GM13977 (cell line): Measurements from ENCODE around the gene DDX10.

Source experiments
- DNase-seq: peaks from one replicate; pipeline ENCODE4 v3.0.0; 2012; ENCODE audit warnings: low spot score
- in situ Hi-C: fragments of 300-500 bp; cut with MboI; formaldehyde crosslinking; loops from one replicate; pipeline ENCODE4 v1.12.0; 2022; ENCODE audit warnings: low sequenced_read_pairs, low pct_unique_long_range_greater_than_20kb, mixed read lengths, inconsistent platforms; ENCODE audit not compliant: unreplicated experiment
- TF ChIP-seq, protein P1 (sequence below): IDR thresholded peaks from 2 replicates; pipeline ENCODE4 v1.5.1; 2012; ENCODE audit warnings: mild to moderate bottlenecking, control low read depth; ENCODE audit not compliant: insufficient read depth; ENCODE audit errors: extremely low read depth, missing control alignments

DDX10 gene

DNA sequence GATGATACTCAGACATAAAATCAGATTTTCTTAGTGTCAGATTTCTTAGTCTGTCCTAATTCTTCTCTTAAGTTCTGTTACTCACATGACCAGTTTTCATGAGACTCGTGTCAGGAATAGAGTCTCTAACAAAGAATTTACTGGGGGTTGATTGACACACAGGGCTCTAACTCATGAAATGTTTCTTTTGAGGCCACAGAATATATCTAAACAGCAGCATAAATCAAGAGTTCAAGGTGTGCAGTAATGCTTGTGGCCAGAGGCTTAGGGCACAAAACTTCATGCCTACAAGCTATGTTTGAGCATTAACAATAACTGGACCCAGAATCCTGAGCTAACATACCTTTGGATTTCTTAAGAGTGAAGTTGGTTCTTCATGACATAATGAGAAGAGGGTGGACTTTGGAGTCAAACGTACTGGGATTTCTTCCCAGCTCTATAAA is 237.2 kb downstream of the DDX10 start:
- DNase-seq = no peak
- in situ Hi-C loops = no loop called here
- TF ChIP-seq, protein P1, sequence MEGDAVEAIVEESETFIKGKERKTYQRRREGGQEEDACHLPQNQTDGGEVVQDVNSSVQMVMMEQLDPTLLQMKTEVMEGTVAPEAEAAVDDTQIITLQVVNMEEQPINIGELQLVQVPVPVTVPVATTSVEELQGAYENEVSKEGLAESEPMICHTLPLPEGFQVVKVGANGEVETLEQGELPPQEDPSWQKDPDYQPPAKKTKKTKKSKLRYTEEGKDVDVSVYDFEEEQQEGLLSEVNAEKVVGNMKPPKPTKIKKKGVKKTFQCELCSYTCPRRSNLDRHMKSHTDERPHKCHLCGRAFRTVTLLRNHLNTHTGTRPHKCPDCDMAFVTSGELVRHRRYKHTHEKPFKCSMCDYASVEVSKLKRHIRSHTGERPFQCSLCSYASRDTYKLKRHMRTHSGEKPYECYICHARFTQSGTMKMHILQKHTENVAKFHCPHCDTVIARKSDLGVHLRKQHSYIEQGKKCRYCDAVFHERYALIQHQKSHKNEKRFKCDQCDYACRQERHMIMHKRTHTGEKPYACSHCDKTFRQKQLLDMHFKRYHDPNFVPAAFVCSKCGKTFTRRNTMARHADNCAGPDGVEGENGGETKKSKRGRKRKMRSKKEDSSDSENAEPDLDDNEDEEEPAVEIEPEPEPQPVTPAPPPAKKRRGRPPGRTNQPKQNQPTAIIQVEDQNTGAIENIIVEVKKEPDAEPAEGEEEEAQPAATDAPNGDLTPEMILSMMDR = no peak

DNA sequence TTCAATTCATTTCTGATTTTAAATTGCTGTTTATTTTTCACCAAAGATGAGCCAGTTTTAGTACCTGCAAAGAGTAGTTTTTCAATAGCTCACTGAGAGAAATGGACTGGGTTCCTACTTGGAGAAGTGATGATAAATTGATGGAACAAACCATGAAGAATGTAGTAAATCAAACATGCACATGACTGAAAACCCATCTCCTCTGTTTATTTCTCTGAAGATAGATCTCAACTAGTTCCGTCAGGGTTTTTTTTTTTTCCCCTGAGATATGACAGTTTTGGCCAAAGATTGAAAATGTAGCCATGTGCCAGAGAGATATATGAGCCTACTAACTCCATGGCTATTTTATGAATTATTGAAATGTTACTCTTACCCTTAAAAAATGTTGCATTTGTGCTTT is 239.6 kb downstream of the DDX10 start:
- in situ Hi-C loops = no loop called here
- DNase-seq = no peak
- TF ChIP-seq, protein P1 = no peak

DNA sequence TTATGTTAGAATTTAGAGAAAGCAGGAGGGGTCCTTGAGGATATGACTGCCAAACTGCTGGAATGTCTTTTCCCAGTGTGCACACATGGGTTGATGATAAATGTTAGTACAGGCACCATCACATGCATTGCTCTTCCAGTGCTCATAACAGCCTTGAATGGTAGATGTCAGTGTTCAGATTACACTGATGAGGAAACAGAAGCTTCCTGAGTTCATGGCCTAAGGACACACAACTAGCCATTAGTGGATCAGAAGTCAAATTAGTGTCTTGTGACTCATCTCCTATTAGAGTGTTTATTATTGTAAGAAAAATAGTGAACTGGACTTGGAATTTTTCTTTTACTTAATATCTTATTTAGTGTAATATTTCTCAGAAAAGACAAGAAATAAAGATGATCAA is 241.5 kb downstream of the DDX10 start:
- in situ Hi-C loops = no loop called here
- TF ChIP-seq, protein P1 = no peak
- DNase-seq = no peak

DNA sequence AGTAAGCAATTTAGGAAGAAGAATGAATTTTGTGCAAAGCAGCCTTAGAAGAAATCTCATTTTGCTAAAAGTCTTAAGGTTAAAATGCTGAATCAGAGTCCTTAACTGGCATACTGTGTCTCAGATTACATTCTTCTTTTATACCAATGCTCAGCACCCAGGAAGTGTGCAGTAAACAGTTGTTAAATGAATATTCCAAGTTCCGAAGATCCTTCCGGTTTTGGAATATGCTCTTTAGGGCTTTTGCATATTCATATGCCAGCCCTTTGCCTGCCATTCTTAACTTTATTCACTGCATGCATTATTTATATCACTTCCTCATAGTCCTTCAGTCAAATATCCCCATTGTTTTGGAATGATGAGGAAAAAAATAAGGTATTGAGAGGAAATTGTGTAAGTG is 242.0 kb downstream of the DDX10 start:
- TF ChIP-seq, protein P1 = no peak
- in situ Hi-C loops = no loop called here
- DNase-seq = no peak

DNA sequence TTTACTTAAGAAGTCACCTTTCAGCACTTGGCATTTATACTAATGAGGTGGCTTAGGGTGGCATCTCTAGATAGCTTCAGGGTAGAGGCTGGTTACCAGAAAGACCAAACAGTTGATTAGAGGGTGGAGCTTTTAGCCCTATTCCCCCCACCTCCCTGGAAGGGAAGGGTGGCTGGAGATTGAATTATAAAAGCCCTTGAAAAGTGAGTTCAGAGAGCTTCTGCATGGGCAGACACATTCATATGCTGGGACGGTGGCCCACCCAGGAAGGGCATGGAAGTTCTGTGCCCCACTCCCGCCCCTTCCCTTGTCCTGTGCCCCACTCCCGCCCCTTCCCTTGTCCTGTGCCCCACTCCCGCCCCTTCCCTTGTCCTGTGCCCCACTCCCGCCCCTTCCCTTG is 244.2 kb downstream of the DDX10 start:
- TF ChIP-seq, protein P1 = no peak
- in situ Hi-C loops = no loop called here

DNA sequence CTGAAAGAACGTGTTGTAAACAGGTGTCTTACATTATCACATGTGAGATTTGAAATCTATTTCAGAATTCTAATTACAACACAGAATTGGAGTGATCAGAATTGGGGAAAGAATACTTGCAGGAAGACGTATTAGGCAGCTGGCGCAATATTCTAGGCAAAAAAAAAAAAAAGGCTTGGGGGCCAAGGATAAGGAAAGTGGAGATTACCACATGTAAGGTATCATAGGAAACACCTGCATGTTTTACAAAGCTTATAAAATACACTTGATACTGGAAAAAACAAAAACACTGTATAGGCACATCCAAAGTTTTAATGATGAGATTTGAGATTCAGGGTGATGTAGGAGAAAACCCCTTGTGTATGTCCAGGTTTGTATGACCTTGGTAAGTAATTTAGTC is 245.1 kb downstream of the DDX10 start:
- in situ Hi-C loops = no loop called here
- no peak for DNase-seq
- TF ChIP-seq, protein P1 = no peak

More for the DNA sequence above, 244.2 kb downstream of the DDX10 start:
- no peak for DNase-seq

DNA sequence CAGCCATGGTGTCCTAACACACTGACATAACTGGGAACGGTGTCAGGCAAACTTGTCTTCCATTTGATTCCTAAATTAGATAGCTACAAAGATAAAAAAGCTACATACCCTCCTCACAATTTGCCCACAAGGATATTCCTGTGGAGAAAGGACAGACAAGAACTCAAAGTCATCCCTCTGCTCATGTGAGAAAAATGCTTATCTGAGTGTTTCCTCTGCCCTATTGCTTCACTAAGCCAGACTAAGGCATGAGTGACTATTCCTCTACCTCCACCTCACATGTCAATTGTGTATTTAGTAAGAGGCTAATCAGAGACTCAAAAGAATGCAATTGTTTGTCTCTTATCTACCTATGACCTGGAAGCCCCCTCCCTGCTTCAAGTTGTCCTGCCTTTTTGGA is 247.7 kb downstream of the DDX10 start:
- in situ Hi-C loops = no loop called here
- TF ChIP-seq, protein P1 = no peak
- DNase-seq = no peak
